ENCODE data around the gene IGFL4. TPM values are rescaled to one million over a fixed set of nuclear protein-coding genes. Genes with fewer than 3 reads are reported as not detected.
"Not testable (repeated sequence)": the region's sequence is repeated elsewhere in the genome, so short reads cannot be mapped to it uniquely, and the experiment has no call there.

IGFL4 gene
- total and polyA plus RNA-seq, 10 of the 15 experiments (the other 5 are each of a cell fraction or from before 2014, with no cell fraction given): not detected

GRCh38 chr19:46079576-46079975 is 38.8 kb upstream of the IGFL4 start (continued):
- TF ChIP-seq, protein P1, sequence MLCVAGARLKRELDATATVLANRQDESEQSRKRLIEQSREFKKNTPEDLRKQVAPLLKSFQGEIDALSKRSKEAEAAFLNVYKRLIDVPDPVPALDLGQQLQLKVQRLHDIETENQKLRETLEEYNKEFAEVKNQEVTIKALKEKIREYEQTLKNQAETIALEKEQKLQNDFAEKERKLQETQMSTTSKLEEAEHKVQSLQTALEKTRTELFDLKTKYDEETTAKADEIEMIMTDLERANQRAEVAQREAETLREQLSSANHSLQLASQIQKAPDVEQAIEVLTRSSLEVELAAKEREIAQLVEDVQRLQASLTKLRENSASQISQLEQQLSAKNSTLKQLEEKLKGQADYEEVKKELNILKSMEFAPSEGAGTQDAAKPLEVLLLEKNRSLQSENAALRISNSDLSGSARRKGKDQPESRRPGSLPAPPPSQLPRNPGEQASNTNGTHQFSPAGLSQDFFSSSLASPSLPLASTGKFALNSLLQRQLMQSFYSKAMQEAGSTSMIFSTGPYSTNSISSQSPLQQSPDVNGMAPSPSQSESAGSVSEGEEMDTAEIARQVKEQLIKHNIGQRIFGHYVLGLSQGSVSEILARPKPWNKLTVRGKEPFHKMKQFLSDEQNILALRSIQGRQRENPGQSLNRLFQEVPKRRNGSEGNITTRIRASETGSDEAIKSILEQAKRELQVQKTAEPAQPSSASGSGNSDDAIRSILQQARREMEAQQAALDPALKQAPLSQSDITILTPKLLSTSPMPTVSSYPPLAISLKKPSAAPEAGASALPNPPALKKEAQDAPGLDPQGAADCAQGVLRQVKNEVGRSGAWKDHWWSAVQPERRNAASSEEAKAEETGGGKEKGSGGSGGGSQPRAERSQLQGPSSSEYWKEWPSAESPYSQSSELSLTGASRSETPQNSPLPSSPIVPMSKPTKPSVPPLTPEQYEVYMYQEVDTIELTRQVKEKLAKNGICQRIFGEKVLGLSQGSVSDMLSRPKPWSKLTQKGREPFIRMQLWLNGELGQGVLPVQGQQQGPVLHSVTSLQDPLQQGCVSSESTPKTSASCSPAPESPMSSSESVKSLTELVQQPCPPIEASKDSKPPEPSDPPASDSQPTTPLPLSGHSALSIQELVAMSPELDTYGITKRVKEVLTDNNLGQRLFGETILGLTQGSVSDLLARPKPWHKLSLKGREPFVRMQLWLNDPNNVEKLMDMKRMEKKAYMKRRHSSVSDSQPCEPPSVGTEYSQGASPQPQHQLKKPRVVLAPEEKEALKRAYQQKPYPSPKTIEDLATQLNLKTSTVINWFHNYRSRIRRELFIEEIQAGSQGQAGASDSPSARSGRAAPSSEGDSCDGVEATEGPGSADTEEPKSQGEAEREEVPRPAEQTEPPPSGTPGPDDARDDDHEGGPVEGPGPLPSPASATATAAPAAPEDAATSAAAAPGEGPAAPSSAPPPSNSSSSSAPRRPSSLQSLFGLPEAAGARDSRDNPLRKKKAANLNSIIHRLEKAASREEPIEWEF (IDR thresholded peaks at IDR 0.05; ENCODE audit: insufficient replicate concordance, low read depth, low read length): no peak

DNA sequence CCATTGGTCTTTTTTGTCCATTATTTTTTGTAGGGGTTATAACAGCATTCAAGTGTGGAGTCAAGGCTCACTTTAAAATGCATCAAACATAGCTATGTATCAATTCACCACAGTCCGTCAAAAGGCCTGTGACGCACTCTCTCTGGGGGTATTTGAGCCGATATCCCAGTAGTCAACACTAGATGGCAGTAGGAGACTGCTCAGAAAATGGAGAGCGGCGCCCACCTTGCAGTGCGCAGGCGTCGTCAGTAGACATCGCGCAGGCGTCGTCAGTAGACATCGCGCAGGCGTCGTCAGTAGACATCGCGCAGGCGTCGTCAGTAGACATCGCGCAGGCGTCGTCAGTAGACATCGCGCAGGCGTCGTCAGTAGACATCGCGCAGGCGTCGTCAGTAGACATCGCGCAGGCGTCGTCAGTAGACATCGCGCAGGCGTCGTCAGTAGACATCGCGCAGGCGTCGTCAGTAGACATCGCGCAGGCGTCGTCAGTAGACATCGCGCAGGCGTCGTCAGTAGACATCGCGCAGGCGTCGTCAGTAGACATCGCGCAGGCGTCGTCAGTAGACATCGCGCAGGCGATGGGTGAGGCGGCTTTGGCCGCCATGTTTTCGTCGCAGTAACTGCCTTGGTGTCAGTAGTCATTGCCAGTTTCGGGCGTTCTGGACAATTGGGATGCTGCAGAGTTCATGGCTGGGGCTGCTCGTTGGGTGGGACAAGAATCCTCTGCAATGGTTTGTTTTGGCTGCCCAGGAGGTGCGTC is 38.0 kb upstream of the IGFL4 start:
- H3K4me2 ChIP-seq (ENCODE audit: control insufficient read depth, insufficient read depth); H3K27ac ChIP-seq (ENCODE audit: control insufficient read depth, insufficient read depth); H4K20me1 ChIP-seq (ENCODE audit: control insufficient read depth, insufficient read depth); H3K9ac ChIP-seq (ENCODE audit: control insufficient read depth, insufficient read depth, low read length); H3K4me1 ChIP-seq (ENCODE audit: control insufficient read depth, insufficient read depth, low read length); H3K9me3 ChIP-seq (replicated peaks; ENCODE audit: control insufficient read depth, insufficient read depth, low read length); H3K4me3 ChIP-seq; in situ Hi-C loops (cut with MboI); H3K79me2 ChIP-seq (ENCODE audit: control insufficient read depth, insufficient read depth, low read length); FAIRE-seq; H2AFZ ChIP-seq (ENCODE audit: control insufficient read depth, low read depth, low read length); BruUV-seq (replicated peaks); H3K36me3 ChIP-seq (ENCODE audit: control insufficient read depth in 2 of 2, insufficient read depth in 2 of 2, low read length in 1 of 2); DNase-seq (ENCODE audit: low read depth, low spot score); H3K27me3 ChIP-seq (replicated peaks in 1 of 2; ENCODE audit: control insufficient read depth in 2 of 2, insufficient read depth in 2 of 2, low read length in 1 of 2); POLR2A ChIA-PET: not testable (repeated sequence)
- TF ChIP-seq RAD21 (IDR thresholded peaks at IDR 0.05; ENCODE audit: insufficient read depth, low read depth, low read length) (peak; percentile 59), SMC3 (IDR thresholded peaks at IDR 0.05; ENCODE audit: borderline replicate concordance, low read length) (peak; percentile 39; the same call in 1 of the 2 replicates)
- TF ChIP-seq, protein P2, sequence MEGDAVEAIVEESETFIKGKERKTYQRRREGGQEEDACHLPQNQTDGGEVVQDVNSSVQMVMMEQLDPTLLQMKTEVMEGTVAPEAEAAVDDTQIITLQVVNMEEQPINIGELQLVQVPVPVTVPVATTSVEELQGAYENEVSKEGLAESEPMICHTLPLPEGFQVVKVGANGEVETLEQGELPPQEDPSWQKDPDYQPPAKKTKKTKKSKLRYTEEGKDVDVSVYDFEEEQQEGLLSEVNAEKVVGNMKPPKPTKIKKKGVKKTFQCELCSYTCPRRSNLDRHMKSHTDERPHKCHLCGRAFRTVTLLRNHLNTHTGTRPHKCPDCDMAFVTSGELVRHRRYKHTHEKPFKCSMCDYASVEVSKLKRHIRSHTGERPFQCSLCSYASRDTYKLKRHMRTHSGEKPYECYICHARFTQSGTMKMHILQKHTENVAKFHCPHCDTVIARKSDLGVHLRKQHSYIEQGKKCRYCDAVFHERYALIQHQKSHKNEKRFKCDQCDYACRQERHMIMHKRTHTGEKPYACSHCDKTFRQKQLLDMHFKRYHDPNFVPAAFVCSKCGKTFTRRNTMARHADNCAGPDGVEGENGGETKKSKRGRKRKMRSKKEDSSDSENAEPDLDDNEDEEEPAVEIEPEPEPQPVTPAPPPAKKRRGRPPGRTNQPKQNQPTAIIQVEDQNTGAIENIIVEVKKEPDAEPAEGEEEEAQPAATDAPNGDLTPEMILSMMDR (IDR thresholded peaks at IDR 0.05 in 2 of 3, conservative IDR thresholded peaks at IDR 0.05 in 1 of 3; ENCODE audit: control insufficient read depth in 2 of 3, extremely low read depth in 1 of 3, insufficient read depth in 1 of 3, low read depth in 3 of 3, low read length in 3 of 3): peak; percentile 41 to 42 (median 41)
- WGBS (ENCODE audit: insufficient coverage, insufficient replicate concordance, low lambda C conversion rate, missing lambda C conversion rate): 72% methylated on average over 34 of the region's 71 CpGs
- intact Hi-C loops (cut with micrococcal nuclease; ENCODE audit: unreplicated experiment): loop anchor here (1.0 kb wide), 1 partner anchor 187 kb away; no protein-coding TSS in a partner anchor
- peak; percentile 58 for ATAC-seq
- ChIA-PET CTCF (interaction anchor here (0.6 to 8.0 kb wide), 13 partner anchors 18 to 187 kb away, joined by 3 to 105 read pairs (median 4); no protein-coding TSS in a partner anchor), SMC1A (ENCODE audit: uncharacterized antibody, unreplicated experiment) (interaction anchor here (0.6 to 2.9 kb wide), 3 partner anchors 50 to 441 kb away, joined by 3 to 23 read pairs (median 3); no protein-coding TSS in a partner anchor), RAD21 (ENCODE audit: unreplicated experiment) (interaction anchor here (0.7 to 2.0 kb wide), 9 partner anchors 50 to 187 kb away, joined by 3 to 9 read pairs (median 5); no protein-coding TSS in a partner anchor)

Measured in GM12878 (cell line).